ENCODE results near the gene L3MBTL4.

Gene L3MBTL4

DNA sequence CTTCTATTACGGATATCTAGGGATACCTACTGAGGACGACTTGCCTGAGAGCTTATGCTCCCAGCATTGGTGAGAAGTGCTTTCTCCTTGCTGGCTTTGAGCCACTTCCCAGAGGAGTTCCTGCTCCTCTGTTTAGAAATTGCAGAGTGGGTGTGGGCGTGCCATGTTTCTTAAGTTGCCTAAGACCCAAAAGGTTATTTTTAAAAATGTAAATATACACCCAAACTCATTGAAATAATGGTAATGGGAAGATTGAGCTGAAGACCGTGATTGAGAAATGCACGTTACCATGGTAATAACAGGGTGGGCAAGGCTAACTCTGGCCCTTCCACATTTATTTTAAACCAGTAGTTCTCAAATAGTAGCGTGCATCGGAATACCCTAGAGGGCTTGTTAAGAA is 502.1 kb downstream of the L3MBTL4 start:
- no peak for ATAC-seq
- TF ChIP-seq ZFP30 (CRISPR knock-in tag; IDR thresholded peaks at IDR 0.05): no peak
- TF ChIP-seq ARNTL (CRISPR knock-in tag; IDR thresholded peaks at IDR 0.05; ENCODE audit: borderline replicate concordance, low read depth): no peak
- TF ChIP-seq ZNF8 (CRISPR knock-in tag; IDR thresholded peaks at IDR 0.05): no peak
- no peak for TF ChIP-seq GLIS3 (CRISPR knock-in tag; IDR thresholded peaks at IDR 0.05)
- TF ChIP-seq, protein P1, sequence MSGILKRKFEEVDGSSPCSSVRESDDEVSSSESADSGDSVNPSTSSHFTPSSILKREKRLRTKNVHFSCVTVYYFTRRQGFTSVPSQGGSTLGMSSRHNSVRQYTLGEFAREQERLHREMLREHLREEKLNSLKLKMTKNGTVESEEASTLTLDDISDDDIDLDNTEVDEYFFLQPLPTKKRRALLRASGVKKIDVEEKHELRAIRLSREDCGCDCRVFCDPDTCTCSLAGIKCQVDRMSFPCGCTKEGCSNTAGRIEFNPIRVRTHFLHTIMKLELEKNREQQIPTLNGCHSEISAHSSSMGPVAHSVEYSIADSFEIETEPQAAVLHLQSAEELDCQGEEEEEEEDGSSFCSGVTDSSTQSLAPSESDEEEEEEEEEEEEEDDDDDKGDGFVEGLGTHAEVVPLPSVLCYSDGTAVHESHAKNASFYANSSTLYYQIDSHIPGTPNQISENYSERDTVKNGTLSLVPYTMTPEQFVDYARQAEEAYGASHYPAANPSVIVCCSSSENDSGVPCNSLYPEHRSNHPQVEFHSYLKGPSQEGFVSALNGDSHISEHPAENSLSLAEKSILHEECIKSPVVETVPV (CRISPR knock-in tag; IDR thresholded peaks at IDR 0.05): no peak
- no peak for TF ChIP-seq ZNF70 (CRISPR knock-in tag; IDR thresholded peaks at IDR 0.05)
- TF ChIP-seq ZFP3 (CRISPR knock-in tag; IDR thresholded peaks at IDR 0.05): no peak
- no peak for TF ChIP-seq ESRRG (CRISPR knock-in tag; IDR thresholded peaks at IDR 0.05)
- TF ChIP-seq ISL1 (CRISPR knock-in tag; IDR thresholded peaks at IDR 0.05): no peak
- TF ChIP-seq SNAI2 (CRISPR knock-in tag; IDR thresholded peaks at IDR 0.05): no peak
- no peak for TF ChIP-seq PPARA (CRISPR knock-in tag; IDR thresholded peaks at IDR 0.05; ENCODE audit: borderline replicate concordance)
- TF ChIP-seq, protein P2, sequence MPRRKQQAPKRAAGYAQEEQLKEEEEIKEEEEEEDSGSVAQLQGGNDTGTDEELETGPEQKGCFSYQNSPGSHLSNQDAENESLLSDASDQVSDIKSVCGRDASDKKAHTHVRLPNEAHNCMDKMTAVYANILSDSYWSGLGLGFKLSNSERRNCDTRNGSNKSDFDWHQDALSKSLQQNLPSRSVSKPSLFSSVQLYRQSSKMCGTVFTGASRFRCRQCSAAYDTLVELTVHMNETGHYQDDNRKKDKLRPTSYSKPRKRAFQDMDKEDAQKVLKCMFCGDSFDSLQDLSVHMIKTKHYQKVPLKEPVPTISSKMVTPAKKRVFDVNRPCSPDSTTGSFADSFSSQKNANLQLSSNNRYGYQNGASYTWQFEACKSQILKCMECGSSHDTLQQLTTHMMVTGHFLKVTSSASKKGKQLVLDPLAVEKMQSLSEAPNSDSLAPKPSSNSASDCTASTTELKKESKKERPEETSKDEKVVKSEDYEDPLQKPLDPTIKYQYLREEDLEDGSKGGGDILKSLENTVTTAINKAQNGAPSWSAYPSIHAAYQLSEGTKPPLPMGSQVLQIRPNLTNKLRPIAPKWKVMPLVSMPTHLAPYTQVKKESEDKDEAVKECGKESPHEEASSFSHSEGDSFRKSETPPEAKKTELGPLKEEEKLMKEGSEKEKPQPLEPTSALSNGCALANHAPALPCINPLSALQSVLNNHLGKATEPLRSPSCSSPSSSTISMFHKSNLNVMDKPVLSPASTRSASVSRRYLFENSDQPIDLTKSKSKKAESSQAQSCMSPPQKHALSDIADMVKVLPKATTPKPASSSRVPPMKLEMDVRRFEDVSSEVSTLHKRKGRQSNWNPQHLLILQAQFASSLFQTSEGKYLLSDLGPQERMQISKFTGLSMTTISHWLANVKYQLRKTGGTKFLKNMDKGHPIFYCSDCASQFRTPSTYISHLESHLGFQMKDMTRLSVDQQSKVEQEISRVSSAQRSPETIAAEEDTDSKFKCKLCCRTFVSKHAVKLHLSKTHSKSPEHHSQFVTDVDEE (CRISPR knock-in tag; IDR thresholded peaks at IDR 0.05): no peak
- TF ChIP-seq OSR1 (CRISPR knock-in tag; IDR thresholded peaks at IDR 0.05): no peak
- TF ChIP-seq RARB (CRISPR knock-in tag; IDR thresholded peaks at IDR 0.05): no peak
- no peak for TF ChIP-seq TOX (CRISPR knock-in tag; IDR thresholded peaks at IDR 0.05; ENCODE audit: borderline replicate concordance)
- TF ChIP-seq TCF4 (CRISPR knock-in tag; IDR thresholded peaks at IDR 0.05; ENCODE audit: borderline replicate concordance): no peak
- no peak for TF ChIP-seq BACH2 (CRISPR knock-in tag; IDR thresholded peaks at IDR 0.05; ENCODE audit: borderline replicate concordance)
- TF ChIP-seq, protein P3, sequence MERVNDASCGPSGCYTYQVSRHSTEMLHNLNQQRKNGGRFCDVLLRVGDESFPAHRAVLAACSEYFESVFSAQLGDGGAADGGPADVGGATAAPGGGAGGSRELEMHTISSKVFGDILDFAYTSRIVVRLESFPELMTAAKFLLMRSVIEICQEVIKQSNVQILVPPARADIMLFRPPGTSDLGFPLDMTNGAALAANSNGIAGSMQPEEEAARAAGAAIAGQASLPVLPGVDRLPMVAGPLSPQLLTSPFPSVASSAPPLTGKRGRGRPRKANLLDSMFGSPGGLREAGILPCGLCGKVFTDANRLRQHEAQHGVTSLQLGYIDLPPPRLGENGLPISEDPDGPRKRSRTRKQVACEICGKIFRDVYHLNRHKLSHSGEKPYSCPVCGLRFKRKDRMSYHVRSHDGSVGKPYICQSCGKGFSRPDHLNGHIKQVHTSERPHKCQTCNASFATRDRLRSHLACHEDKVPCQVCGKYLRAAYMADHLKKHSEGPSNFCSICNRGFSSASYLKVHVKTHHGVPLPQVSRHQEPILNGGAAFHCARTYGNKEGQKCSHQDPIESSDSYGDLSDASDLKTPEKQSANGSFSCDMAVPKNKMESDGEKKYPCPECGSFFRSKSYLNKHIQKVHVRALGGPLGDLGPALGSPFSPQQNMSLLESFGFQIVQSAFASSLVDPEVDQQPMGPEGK (CRISPR knock-in tag; IDR thresholded peaks at IDR 0.05; ENCODE audit: borderline replicate concordance): no peak
- no peak for TF ChIP-seq ZNF565 (CRISPR knock-in tag; conservative IDR thresholded peaks at IDR 0.05; ENCODE audit: low read depth)

DNA sequence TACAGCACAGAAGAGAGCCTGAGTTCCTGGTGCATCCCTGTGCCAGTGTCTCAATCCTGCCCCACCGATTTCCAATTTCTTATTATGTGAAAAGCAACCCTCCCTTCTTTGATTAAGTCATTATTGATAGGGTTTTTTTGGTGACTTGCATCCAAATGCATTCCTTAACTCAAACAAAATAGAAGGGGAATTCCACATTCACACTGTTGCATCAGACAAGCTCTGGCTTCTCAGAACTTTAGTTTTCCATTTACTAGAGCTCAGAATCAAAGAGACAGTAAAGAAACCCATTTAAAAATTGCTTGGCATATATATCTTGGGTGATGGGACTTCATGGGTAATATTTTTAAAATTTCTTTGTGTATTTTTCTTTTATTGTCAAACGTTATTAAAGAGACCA is 505.6 kb downstream of the L3MBTL4 start:
- ATAC-seq: no peak
- TF ChIP-seq CSDC2 (CRISPR knock-in tag; IDR thresholded peaks at IDR 0.05): no peak
- no peak for TF ChIP-seq GLIS3 (CRISPR knock-in tag; IDR thresholded peaks at IDR 0.05)
- no peak for TF ChIP-seq TOX (CRISPR knock-in tag; IDR thresholded peaks at IDR 0.05; ENCODE audit: borderline replicate concordance)
- TF ChIP-seq, protein P1 (CRISPR knock-in tag; IDR thresholded peaks at IDR 0.05): no peak
- TF ChIP-seq RARB (CRISPR knock-in tag; IDR thresholded peaks at IDR 0.05): no peak
- no peak for TF ChIP-seq PPARA (CRISPR knock-in tag; IDR thresholded peaks at IDR 0.05; ENCODE audit: borderline replicate concordance)
- TF ChIP-seq ZC3H10 (CRISPR knock-in tag; IDR thresholded peaks at IDR 0.05): no peak
- TF ChIP-seq ESRRG (CRISPR knock-in tag; IDR thresholded peaks at IDR 0.05): no peak
- TF ChIP-seq ZFP3 (CRISPR knock-in tag; IDR thresholded peaks at IDR 0.05): no peak
- no peak for TF ChIP-seq OSR1 (CRISPR knock-in tag; IDR thresholded peaks at IDR 0.05)
